GM06990 (cell line): Measurements from ENCODE around the gene TRAF3.
"Not testable (repeated sequence)": the region's sequence is repeated elsewhere in the genome, so short reads cannot be mapped to it uniquely, and the experiment has no call there.

ENCODE experiments used
- DNase-seq: peaks from one replicate; pipeline ENCODE4 v3.0.0-alpha.2; 2011; ENCODE audit not compliant: insufficient read length; ENCODE audit errors: extremely low read depth
- H3K27me3 ChIP-seq: replicated peaks from 2 replicates; pipeline ENCODE4 v1.6.0; 2011; ENCODE audit warnings: low read length; ENCODE audit not compliant: control insufficient read depth, insufficient read depth
- H3K36me3 ChIP-seq: 2 replicates; pipeline ENCODE4 v1.5.1; 2011; ENCODE audit warnings: low read length; ENCODE audit not compliant: control insufficient read depth, insufficient read depth
- H3K4me3 ChIP-seq: replicated peaks from 2 replicates; pipeline ENCODE4 v1.5.1; 2011; ENCODE audit warnings: low read depth, mild to moderate bottlenecking, control low read depth, low read length
- TF ChIP-seq, protein P1 (sequence below): IDR thresholded peaks from 2 replicates; pipeline ENCODE4 v1.5.1; 2011; ENCODE audit warnings: low read length, control low read depth, mild to moderate bottlenecking, inconsistent platforms; ENCODE audit not compliant: insufficient read depth, poor library complexity, severe bottlenecking

TRAF3 gene

DNA sequence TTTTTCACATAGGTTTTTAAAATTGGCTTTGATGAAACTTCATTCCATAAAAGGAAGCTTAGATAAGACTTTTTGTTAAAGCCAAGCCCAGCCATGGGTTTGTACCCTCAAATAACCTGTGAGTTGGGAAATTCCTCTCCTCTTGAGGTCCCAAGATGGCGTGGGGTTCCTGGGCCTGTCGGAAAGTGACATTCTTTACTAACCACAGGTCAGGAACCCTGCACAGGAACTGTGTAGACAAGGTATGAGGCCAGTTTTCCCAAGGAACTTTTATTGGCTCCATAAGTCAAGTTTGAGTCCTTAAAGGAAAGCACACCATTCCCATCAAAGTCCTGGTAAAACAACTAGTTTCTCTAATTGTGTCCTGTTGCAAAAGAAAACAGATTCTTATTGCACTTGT lies 80.2 kb downstream of the TRAF3 start:
- TF ChIP-seq, protein P1, sequence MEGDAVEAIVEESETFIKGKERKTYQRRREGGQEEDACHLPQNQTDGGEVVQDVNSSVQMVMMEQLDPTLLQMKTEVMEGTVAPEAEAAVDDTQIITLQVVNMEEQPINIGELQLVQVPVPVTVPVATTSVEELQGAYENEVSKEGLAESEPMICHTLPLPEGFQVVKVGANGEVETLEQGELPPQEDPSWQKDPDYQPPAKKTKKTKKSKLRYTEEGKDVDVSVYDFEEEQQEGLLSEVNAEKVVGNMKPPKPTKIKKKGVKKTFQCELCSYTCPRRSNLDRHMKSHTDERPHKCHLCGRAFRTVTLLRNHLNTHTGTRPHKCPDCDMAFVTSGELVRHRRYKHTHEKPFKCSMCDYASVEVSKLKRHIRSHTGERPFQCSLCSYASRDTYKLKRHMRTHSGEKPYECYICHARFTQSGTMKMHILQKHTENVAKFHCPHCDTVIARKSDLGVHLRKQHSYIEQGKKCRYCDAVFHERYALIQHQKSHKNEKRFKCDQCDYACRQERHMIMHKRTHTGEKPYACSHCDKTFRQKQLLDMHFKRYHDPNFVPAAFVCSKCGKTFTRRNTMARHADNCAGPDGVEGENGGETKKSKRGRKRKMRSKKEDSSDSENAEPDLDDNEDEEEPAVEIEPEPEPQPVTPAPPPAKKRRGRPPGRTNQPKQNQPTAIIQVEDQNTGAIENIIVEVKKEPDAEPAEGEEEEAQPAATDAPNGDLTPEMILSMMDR, result no peak
- no peak for DNase-seq
- H3K36me3 ChIP-seq, result peaks cover 9% of the 10 kb centered on the region

DNA sequence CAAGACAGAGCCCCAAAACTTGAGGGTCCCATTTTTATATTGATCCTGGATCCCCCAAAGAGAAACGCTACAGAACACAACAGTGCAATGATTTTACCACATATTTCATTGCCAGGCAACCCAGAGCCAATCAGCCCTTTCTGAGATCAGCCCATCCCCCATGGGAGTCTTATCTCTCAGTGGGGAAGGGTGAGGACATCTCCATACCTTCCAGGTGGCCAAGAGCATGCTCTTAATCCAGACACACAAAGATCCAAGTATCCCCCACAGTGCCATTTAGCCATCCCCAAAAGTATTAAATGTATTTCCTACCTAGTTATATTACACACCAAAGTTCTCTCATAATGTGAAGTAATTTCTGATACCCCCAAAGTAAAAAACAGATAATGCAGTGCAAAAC lies 82.7 kb downstream of the TRAF3 start:
- no peak overlapping the region for H3K4me3 ChIP-seq
- no peak for DNase-seq
- H3K36me3 ChIP-seq, result peaks cover 14% of the 10 kb centered on the region
- no peaks in the 10 kb centered on the region for H3K27me3 ChIP-seq
- TF ChIP-seq, protein P1, result no peak

More for the DNA sequence above, 80.2 kb downstream of the TRAF3 start:
- Histone ChIP-seq H3K27me3 (no peaks in the 10 kb centered on the region), H3K4me3 (no peak overlapping the region)

DNA sequence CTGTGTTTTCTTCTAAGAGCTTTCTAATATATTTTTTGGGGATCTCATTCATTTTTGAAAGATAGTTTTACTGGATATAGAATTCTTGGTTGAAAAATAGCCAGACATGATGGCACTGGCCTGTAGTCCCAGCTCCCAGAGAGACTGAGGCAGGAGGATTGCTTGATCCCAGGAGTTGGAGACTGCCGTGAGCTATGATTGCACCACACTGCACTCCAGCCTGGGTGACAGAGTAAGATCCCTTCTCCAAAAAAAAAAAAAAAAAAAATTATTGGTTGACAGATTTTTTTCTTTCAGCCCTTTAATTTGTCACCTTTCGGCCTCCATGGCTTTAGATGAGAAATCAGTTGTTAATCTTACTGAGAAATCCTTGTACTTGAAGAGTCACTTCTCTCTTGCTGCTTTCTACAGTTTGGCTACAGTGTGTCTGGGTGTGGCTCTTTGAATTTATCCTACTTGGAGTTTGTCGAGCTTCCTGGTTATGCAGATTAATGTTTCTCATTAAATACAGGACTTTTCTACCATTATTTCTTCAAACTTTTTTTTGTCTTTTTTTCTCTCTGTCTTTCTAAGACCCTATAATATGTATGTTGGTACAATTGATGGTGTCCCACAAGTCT lies 85.0 kb downstream of the TRAF3 start:
- Histone ChIP-seq H3K27me3 (no peaks in the 10 kb centered on the region), H3K4me3 (no peak overlapping the region), H3K36me3 (peaks cover 12% of the 10 kb centered on the region)
- no peak for DNase-seq
- TF ChIP-seq, protein P1, result no peak

DNA sequence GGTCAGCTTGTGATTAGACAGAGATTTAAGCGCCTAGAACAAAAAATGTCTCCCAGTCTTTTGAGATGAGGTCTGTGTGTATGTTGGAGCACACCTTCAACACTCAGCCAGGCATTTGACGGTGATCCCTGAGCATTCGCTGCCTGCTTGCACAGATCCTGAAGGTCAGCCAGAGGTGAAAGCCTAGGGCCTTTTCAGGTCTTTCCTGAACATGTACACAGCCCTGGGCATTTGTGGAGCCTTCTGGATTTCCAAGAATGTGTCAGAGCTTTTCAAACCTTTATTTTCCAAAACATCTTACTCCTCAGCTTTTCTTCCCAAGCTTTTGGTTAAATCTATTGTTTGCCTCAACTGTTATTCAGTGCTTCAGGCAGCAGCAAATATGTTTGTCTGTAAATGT lies 86.1 kb downstream of the TRAF3 start:
- TF ChIP-seq, protein P1, result no peak
- Histone ChIP-seq H3K27me3 (no peaks in the 10 kb centered on the region), H3K4me3 (no peak overlapping the region), H3K36me3 (peaks cover 9% of the 10 kb centered on the region)
- no peak for DNase-seq

DNA sequence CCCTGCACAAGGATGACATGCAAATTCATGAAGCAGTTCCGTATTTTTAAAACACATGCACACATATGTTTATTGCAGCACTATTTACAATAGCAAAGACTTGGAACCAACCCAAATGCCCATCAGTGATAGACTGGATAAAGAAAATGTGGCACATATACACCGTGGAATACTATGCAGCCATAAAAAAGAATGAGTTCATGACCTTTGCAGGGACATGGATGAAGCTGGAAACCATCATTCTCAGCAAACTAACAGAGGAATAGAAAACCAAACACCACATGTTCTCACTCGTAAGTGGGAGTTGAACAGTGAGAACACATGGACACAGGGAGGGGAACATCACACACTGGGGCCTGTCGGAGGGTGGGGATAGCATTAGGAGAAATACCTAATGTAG lies 88.7 kb downstream of the TRAF3 start:
- H3K27me3 ChIP-seq, H3K4me3 ChIP-seq, DNase-seq: not testable (repeated sequence)
- H3K36me3 ChIP-seq, result peaks cover 16% of the 10 kb centered on the region

DNA sequence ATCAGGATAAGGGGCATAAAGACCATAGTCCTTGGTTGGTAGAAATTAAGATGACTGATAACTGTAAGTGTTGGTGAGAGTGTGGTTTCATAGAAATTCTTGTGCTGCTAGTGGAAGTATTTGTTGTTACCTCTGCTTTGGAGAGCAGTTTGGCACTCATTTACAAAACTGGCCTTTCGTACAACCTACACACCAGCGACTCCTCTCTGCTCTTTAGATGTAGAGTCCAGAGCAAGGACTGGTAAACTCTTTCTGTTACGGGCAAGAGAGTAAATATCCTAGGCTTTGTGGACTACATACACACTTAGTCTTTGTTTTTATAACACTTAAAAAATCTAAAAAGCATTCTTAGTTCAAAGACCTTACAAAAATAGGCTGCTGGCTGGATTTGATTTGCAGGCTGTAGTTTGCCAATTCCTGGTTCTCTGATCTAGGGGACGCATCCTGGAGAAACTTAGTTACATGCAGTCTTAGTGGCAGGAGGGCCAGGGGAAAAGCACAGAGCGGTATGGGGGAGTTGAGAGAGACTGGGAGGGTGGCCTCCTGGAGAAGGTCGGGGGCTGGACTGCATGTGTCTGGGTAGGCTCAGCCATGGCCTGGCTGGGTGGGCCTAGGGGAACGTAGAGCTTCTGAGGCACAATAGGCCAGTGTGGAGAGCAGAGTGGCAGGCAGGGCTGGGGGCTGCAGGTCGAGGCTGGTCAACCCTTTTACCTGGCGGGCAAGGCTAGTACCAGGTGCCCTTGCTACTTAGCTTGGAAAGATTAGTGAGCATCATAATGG lies 89.9 kb downstream of the TRAF3 start:
- H3K4me3 ChIP-seq, result no peak overlapping the region
- H3K27me3 ChIP-seq, result no peaks in the 10 kb centered on the region
- peaks cover 23% of the 10 kb centered on the region for H3K36me3 ChIP-seq
- no peak for DNase-seq
- TF ChIP-seq, protein P1, result no peak
